ENCODE data around the gene GLT8D1. TPM values are rescaled to one million over a fixed set of nuclear protein-coding genes. Genes with fewer than 3 reads are reported as not detected.

The GLT8D1 gene
- total and polyA plus RNA-seq, 2 of the 13 experiments (the other 11 are each of a cell fraction or from before 2014, with no cell fraction given): 110 to 121 TPM

DNA sequence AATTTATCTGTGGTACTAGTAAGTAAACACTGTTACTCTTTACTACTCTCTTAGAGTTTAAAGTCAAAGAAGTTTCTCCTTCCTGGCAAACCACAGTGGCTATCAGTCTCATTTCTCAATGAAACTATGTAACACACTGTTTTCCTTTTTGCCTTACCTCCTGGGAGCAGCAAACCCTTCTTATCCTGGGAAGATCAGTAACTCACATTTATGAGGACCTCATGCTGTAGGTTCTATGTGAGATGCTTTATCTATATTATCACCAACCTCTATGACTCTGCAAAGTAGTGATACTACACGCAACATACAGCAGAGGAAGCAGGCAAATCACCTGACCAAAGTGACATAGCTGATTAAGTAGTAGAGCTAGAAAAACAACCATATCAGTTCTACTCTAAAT, 55.2 kb downstream of the GLT8D1 start (continued):
- TF ChIP-seq JUNB (CRISPR knock-in tag; IDR thresholded peaks at IDR 0.05; ENCODE audit: borderline replicate concordance) (no peak), NAIF1 (CRISPR knock-in tag; IDR thresholded peaks at IDR 0.05; ENCODE audit: borderline replicate concordance) (no peak), ZNF446 (CRISPR knock-in tag; IDR thresholded peaks at IDR 0.05) (no peak), ZC3H4 (CRISPR knock-in tag; IDR thresholded peaks at IDR 0.05; ENCODE audit: borderline replicate concordance) (no peak)

GRCh38 chr3:52649461-52650210, 56.0 kb downstream of the GLT8D1 start:
- no TSS peak for BruUV-seq (replicated peaks)
- no peak overlapping the region for H3K4me3 ChIP-seq (replicated peaks in 1 of 3; ENCODE audit: insufficient read depth in 1 of 3, low read depth in 2 of 3, low read length in 3 of 3)
- 96% methylated on average over 5 of the region's 5 CpGs for WGBS (ENCODE audit: low lambda C conversion rate)
- ChIA-PET POLR2A (no interaction called here), CTCF (ENCODE audit: low intra/inter-chr PET ratio, low total read pairs) (no interaction called here)
- no peak for FAIRE-seq
- no peak overlapping the region for H3K4me2 ChIP-seq (ENCODE audit: low read depth, low read length)
- H3K9ac ChIP-seq (ENCODE audit: insufficient read depth, low read depth, low read length): no peak overlapping the region
- DNase-seq (ENCODE audit: low spot score): no peak
- H3K4me1 ChIP-seq (ENCODE audit: insufficient read depth, low read length): no peaks in the 10 kb centered on the region
- intact Hi-C loops (cut with micrococcal nuclease; ENCODE audit: unreplicated experiment): no loop called here
- H3K79me2 ChIP-seq (ENCODE audit: insufficient read depth, low read length): no peaks in the 10 kb centered on the region
- no peaks in the 10 kb centered on the region for H3K27me3 ChIP-seq (ENCODE audit: control insufficient read depth in 1 of 2, insufficient read depth in 2 of 2, low read length in 2 of 2)
- no peaks in the 10 kb centered on the region for H4K20me1 ChIP-seq (ENCODE audit: insufficient read depth, low read length)
- in situ Hi-C loops (cut with HindIII; ENCODE audit: extremely low pct_ligation_motif_present, low pct_unique_long_range_greater_than_20kb): no loop called here
- H3K27ac ChIP-seq (ENCODE audit: extremely low read length, insufficient read depth, low read length): no peak overlapping the region
- H3K36me3 ChIP-seq (replicated peaks in 1 of 2; ENCODE audit: control insufficient read depth in 1 of 2, insufficient read depth in 2 of 2, low read length in 2 of 2): peaks cover 8 to 56% of the 10 kb centered on the region in 2 experiments
- H2AFZ ChIP-seq (ENCODE audit: low read length): no peak overlapping the region
- no peaks in the 10 kb centered on the region for H3K9me3 ChIP-seq (ENCODE audit: low read length)
- no peak for ATAC-seq
- TF ChIP-seq SRSF4 (IDR thresholded peaks at IDR 0.05; ENCODE audit: low read depth, low read length, poor library complexity, severe bottlenecking) (no peak), NKX3-1 (CRISPR knock-in tag; IDR thresholded peaks at IDR 0.05) (no peak), ZNF83 (CRISPR knock-in tag; IDR thresholded peaks at IDR 0.05; ENCODE audit: borderline replicate concordance) (no peak), FOXP4 (CRISPR knock-in tag; IDR thresholded peaks at IDR 0.05) (no peak), MZF1 (CRISPR knock-in tag; IDR thresholded peaks at IDR 0.05; ENCODE audit: borderline replicate concordance) (no peak), GABPA (IDR thresholded peaks at IDR 0.05; ENCODE audit: low read depth, low read length) (no peak), GABPA (CRISPR knock-in tag; IDR thresholded peaks at IDR 0.05; ENCODE audit: low read depth) (no peak), TSC22D2 (CRISPR knock-in tag; IDR thresholded peaks at IDR 0.05; ENCODE audit: borderline replicate concordance) (no peak), KDM2A (CRISPR knock-in tag; IDR thresholded peaks at IDR 0.05; ENCODE audit: borderline replicate concordance, low read depth) (no peak), ZNF776 (CRISPR knock-in tag; IDR thresholded peaks at IDR 0.05) (no peak), SIN3A (IDR thresholded peaks at IDR 0.05; ENCODE audit: borderline replicate concordance, low read depth, low read length) (no peak), PTBP1 (IDR thresholded peaks at IDR 0.05; ENCODE audit: low read depth, low read length, poor library complexity, severe bottlenecking) (no peak), ZFX (CRISPR knock-in tag; IDR thresholded peaks at IDR 0.05; ENCODE audit: low read depth) (no peak)
- TF ChIP-seq, protein P1, sequence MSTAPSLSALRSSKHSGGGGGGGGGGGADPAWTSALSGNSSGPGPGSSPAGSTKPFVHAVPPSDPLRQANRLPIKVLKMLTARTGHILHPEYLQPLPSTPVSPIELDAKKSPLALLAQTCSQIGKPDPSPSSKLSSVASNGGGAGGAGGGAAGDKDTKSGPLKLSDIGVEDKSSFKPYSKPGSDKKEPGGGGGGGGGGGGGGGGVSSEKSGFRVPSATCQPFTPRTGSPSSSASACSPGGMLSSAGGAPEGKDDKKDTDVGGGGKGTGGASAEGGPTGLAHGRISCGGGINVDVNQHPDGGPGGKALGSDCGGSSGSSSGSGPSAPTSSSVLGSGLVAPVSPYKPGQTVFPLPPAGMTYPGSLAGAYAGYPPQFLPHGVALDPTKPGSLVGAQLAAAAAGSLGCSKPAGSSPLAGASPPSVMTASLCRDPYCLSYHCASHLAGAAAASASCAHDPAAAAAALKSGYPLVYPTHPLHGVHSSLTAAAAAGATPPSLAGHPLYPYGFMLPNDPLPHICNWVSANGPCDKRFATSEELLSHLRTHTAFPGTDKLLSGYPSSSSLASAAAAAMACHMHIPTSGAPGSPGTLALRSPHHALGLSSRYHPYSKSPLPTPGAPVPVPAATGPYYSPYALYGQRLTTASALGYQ (CRISPR knock-in tag; IDR thresholded peaks at IDR 0.05): no peak

Measured in HepG2 (cell line).